HCT116 (cell line): Measurements from ENCODE around the gene POLR1A.

Source experiments
- CBX3 ChIP-seq: IDR thresholded peaks from 2 replicates; pipeline ENCODE4 v1.6.1; 2012; ENCODE audit warnings: low read depth
- CEBPB ChIP-seq: IDR thresholded peaks from 2 replicates; pipeline ENCODE4 v1.6.1; 2012; ENCODE audit warnings: low read depth
- CTCF ChIP-seq, 3 experiments: fragments of 200-600 bp in 1 of 3; sonication (generic) in 1 of 3; IDR thresholded peaks in 2 of 3; conservative IDR thresholded peaks in 1 of 3; 2 replicates each; pipeline ENCODE4 v1.5.1; 2012 to 2017; ENCODE audit warnings: low read depth in 2 of 3, low read length in 2 of 3, antibody characterized with exemption in 1 of 3, borderline replicate concordance in 1 of 3, control low read depth in 1 of 3, mild to moderate bottlenecking in 1 of 3, mixed read lengths in 1 of 3, mixed run types in 1 of 3, moderate library complexity in 1 of 3; ENCODE audit not compliant: insufficient read depth in 1 of 3
- ELF1 ChIP-seq: IDR thresholded peaks from 2 replicates; pipeline ENCODE4 v1.6.1; 2012; ENCODE audit warnings: low read depth, borderline replicate concordance
- EZH2 ChIP-seq: fragments of 200-600 bp; sonication (generic); IDR thresholded peaks from 2 replicates; pipeline ENCODE4 v1.6.1; 2017; ENCODE audit warnings: antibody characterized with exemption, mixed run types
- EZH2phosphoT487 ChIP-seq: fragments of 200-600 bp; IDR thresholded peaks from 2 replicates; pipeline ENCODE4 v1.6.1; 2018; ENCODE audit warnings: antibody characterized with exemption, borderline replicate concordance
- POLR2A ChIP-seq: IDR thresholded peaks from 2 replicates; pipeline ENCODE4 v1.7.0; 2011; ENCODE audit warnings: borderline replicate concordance; ENCODE audit not compliant: insufficient read depth, insufficient read length; ENCODE audit errors: extremely low read depth
- POLR2AphosphoS5 ChIP-seq: IDR thresholded peaks from 2 replicates; pipeline ENCODE4 v1.6.1; 2011; ENCODE audit warnings: mild to moderate bottlenecking, low read depth, low read length, moderate library complexity
- SRF ChIP-seq: IDR thresholded peaks from 2 replicates; pipeline ENCODE4 v1.6.1; 2012; ENCODE audit warnings: low read depth
- TCF7L2 ChIP-seq: IDR thresholded peaks from 2 replicates; pipeline ENCODE4 v1.7.0; 2011; ENCODE audit warnings: borderline replicate concordance, inconsistent platforms; ENCODE audit not compliant: insufficient read depth, insufficient read length; ENCODE audit errors: extremely low read depth
- ZBTB33 ChIP-seq: IDR thresholded peaks from 2 replicates; pipeline ENCODE4 v1.6.1; 2011; ENCODE audit warnings: mild to moderate bottlenecking, low read length, moderate library complexity; ENCODE audit not compliant: insufficient replicate concordance; ENCODE audit errors: extremely low read depth
- ZFX ChIP-seq: fragments of 450-650 bp; IDR thresholded peaks from 2 replicates; pipeline ENCODE4 v1.6.1; 2017

GRCh38 chr2:86065512-86065911, 40.2 kb downstream of the POLR1A start:
- TF ChIP-seq CTCF (IDR thresholded peaks at IDR 0.05 in 2 of 3, conservative IDR thresholded peaks at IDR 0.05 in 1 of 3; ENCODE audit: borderline replicate concordance in 1 of 3, insufficient read depth in 1 of 3, low read depth in 2 of 3, low read length in 2 of 3) (no peak), POLR2A (no peak), CBX3 (no peak), TCF7L2 (no peak), CEBPB (no peak), ZBTB33 (no peak), EZH2 (no peak), EZH2phosphoT487 (no peak), POLR2AphosphoS5 (no peak), ELF1 (no peak), ZFX (no peak), SRF (no peak)
